Left lung (tissue), 10 donors: ENCODE data around the gene SLC15A1. TPM values are rescaled to one million over a fixed set of nuclear protein-coding genes. Genes with fewer than 3 reads are reported as not detected.

ENCODE experiments used
- ATAC-seq: fragments of 200-7000 bp; cut with Tn5 transposase; one replicate; pipeline ENCODE4 v1.9.1; 2020; ENCODE audit warnings: moderate library complexity
- DNase-seq, 4 donors: peaks; one replicate each; pipeline ENCODE4 v3.0.0-alpha.2; 2013 to 2020
- H3K27ac ChIP-seq, 2 donors: fragments of 200-600 bp; sonication (generic) in 1 of 2; one replicate each; pipeline versions ENCODE4 v1.5.0 to v1.8.0; 2020 to 2021
- H3K27me3 ChIP-seq, 2 donors: fragments of 200-600 bp; sonication (generic) in 1 of 2; one replicate each; pipeline versions ENCODE4 v1.5.0 to v1.8.0; 2020 to 2021
- H3K36me3 ChIP-seq, 2 donors: fragments of 200-600 bp; sonication (generic) in 1 of 2; one replicate each; pipeline versions ENCODE4 v1.5.0 to v1.8.0; 2020 to 2021
- H3K4me1 ChIP-seq, 2 donors: fragments of 200-600 bp; one replicate each; pipeline ENCODE4 v1.8.0; 2021
- H3K4me3 ChIP-seq, 2 donors: fragments of 200-600 bp; sonication (generic) in 1 of 2; one replicate each; pipeline versions ENCODE4 v1.5.0 to v1.8.0; 2020 to 2021; ENCODE audit warnings: mild to moderate bottlenecking in 1 of 2
- H3K9me3 ChIP-seq, 2 donors: fragments of 200-600 bp; sonication (generic) in 1 of 2; one replicate each; pipeline versions ENCODE4 v1.5.0 to v1.8.0; 2020 to 2021
- intact Hi-C, 2 donors: fragments of 100-400 bp; cut with DNase I; formaldehyde crosslinking; loops; one replicate each; pipeline versions ENCODE4 v1.11.2 to v1.14.2; 2022
- polyA plus RNA-seq, 6 donors: library from polyadenylated mRNA; unstranded; fragments of 120-200 nt; gene quantifications; one replicate each; pipeline ENCODE4 v1.2.1, GENCODE V29; 2013; ENCODE audit not compliant: insufficient read length in 6 of 6
- total RNA-seq, 2 donors: library from RNA; stranded (reverse); fragmentation: NEBNext Ultra II Directional; extraction: Animal tissue kit (Norgen Biotek cat#: 25700); gene quantifications; one replicate each; pipeline ENCODE4 v1.2.1, GENCODE V29; 2021
- TF ChIP-seq, protein P1 (sequence below), 2 donors: fragments of 200-600 bp; sonication (generic) in 1 of 2; IDR thresholded peaks; one replicate each; pipeline versions ENCODE4 v1.5.0 to v1.8.0; 2021; ENCODE audit warnings: antibody characterized with exemption in 2 of 2
- donor health status: DM: no; HTN: yes; CAD: no.
- donor health status: DM: no; HTN: no; CAD: no.

SLC15A1 gene
- total and polyA plus RNA-seq, 8 donors, result 0.61 to 0.94 (median 0.80) TPM; not detected in 2

GRCh38 chr13:98797456-98797855, 45.0 kb upstream of the SLC15A1 start:
- intact Hi-C loops, result no loop called here
- H3K27ac ChIP-seq, result no peak overlapping the region

GRCh38 chr13:98796798-98797197, 44.3 kb upstream of the SLC15A1 start:
- intact Hi-C loops, result no loop called here
- Histone ChIP-seq H3K36me3 (peaks cover 0 to 75% of the 10 kb centered on the region in 2 donors), H3K27me3 (no peaks in the 10 kb centered on the region)

More at GRCh38 chr13:98797456-98797855, 45.0 kb upstream of the SLC15A1 start:
- TF ChIP-seq, protein P1, sequence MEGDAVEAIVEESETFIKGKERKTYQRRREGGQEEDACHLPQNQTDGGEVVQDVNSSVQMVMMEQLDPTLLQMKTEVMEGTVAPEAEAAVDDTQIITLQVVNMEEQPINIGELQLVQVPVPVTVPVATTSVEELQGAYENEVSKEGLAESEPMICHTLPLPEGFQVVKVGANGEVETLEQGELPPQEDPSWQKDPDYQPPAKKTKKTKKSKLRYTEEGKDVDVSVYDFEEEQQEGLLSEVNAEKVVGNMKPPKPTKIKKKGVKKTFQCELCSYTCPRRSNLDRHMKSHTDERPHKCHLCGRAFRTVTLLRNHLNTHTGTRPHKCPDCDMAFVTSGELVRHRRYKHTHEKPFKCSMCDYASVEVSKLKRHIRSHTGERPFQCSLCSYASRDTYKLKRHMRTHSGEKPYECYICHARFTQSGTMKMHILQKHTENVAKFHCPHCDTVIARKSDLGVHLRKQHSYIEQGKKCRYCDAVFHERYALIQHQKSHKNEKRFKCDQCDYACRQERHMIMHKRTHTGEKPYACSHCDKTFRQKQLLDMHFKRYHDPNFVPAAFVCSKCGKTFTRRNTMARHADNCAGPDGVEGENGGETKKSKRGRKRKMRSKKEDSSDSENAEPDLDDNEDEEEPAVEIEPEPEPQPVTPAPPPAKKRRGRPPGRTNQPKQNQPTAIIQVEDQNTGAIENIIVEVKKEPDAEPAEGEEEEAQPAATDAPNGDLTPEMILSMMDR (IDR thresholded peaks at IDR 0.05), result no peak
- Histone ChIP-seq H3K27me3 (no peaks in the 10 kb centered on the region), H3K4me3 (no peak overlapping the region), H3K9me3 (no peaks in the 10 kb centered on the region), H3K4me1 (peaks cover 0 to 3% of the 10 kb centered on the region in 2 donors), H3K36me3 (peaks cover 0 to 77% of the 10 kb centered on the region in 2 donors)
- DNase-seq (no peak), ATAC-seq (peak; percentile 77)

DNA sequence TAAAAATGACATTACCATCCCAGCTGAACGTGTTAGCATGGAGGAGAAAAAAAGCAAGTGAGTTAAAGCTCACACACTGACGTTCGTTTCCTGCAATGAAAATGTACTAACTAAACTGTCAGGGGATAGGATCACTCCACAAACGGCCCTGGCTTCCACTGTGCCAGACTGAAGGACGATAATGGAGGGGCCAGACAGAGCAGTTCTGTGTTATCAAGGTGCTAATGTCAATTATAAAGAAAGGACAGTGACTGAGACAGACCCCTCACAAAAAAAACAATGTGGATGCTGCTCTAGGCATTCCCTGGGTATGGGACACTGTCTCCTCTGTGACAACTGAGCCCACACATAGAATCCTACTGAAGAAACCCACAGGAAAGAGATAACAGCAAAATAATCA, 43.7 kb upstream of the SLC15A1 start:
- Histone ChIP-seq H3K4me3 (no peak overlapping the region), H3K9me3 (no peaks in the 10 kb centered on the region), H3K36me3 (peaks cover 0 to 72% of the 10 kb centered on the region in 2 donors), H3K4me1 (peaks cover 0 to 3% of the 10 kb centered on the region in 2 donors), H3K27ac (no peak overlapping the region), H3K27me3 (no peaks in the 10 kb centered on the region)
- ATAC-seq (no peak), DNase-seq (no peak)
- TF ChIP-seq, protein P1 (IDR thresholded peaks at IDR 0.05), result no peak
- intact Hi-C loops, result no loop called here

More at GRCh38 chr13:98796798-98797197, 44.3 kb upstream of the SLC15A1 start:
- Histone ChIP-seq H3K4me3 (no peak overlapping the region), H3K27ac (no peak overlapping the region), H3K9me3 (no peaks in the 10 kb centered on the region), H3K4me1 (peaks cover 0 to 3% of the 10 kb centered on the region in 2 donors)
- no peak for DNase-seq
- TF ChIP-seq, protein P1 (IDR thresholded peaks at IDR 0.05), result no peak
- no peak for ATAC-seq

DNA sequence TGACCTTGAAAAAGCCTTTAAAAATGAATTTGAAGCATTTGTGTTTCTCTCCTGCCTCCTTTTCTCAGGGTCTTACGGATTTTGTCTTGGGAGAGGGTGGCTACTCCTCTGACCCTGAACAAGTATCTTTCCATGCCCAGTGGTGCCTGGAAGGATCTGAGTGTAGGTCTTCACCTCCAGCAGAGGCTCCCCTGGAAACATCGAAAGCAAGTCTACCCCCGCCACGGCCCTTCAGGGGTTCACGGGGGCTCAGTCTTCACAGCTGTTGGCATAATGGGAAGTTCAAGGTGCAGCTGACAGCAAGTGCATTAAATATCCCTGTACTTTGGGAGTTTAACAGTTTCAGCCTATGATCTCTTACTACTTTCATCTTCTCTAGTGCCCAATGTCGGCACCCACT, 42.7 kb upstream of the SLC15A1 start:
- no peak for DNase-seq
- intact Hi-C loops, result no loop called here
- ATAC-seq, result no peak
- TF ChIP-seq, protein P1 (IDR thresholded peaks at IDR 0.05), result no peak
- Histone ChIP-seq H3K27ac (no peak overlapping the region), H3K36me3 (peaks cover 0 to 69% of the 10 kb centered on the region in 2 donors), H3K9me3 (no peaks in the 10 kb centered on the region), H3K4me3 (no peak overlapping the region), H3K4me1 (peaks cover 0 to 3% of the 10 kb centered on the region in 2 donors), H3K27me3 (no peaks in the 10 kb centered on the region)

DNA sequence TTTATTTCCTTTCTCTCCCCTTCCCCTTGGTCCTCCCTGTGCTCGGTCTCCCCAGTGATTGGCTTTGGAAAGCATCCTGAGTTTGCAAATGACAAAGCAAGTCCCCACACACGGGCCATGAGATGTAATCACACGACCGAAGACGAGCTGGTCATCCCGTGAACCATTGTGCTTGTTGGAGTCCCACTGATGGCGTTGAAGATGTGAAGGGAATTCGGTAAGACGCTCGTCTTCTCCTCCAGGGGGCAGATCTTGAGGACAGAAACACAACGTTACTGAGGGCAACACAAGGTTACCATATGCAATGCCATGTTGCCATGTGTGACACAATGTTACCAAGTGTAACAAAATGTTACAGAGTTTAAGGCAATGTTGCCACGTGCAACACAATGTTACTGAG, 42.0 kb upstream of the SLC15A1 start:
- DNase-seq, result no peak
- Histone ChIP-seq H3K9me3 (no peaks in the 10 kb centered on the region), H3K4me1 (peaks cover 0 to 3% of the 10 kb centered on the region in 2 donors), H3K27ac (no peak overlapping the region), H3K36me3 (peaks cover 0 to 62% of the 10 kb centered on the region in 2 donors), H3K4me3 (no peak overlapping the region), H3K27me3 (no peaks in the 10 kb centered on the region)
- TF ChIP-seq, protein P1 (IDR thresholded peaks at IDR 0.05), result no peak
- ATAC-seq, result no peak
- intact Hi-C loops, result no loop called here
